ACHN (cell line): Measurements from ENCODE around the gene CELSR1.

Source experiments
- DNase-seq: peaks from one replicate; pipeline ENCODE4 v3.0.0-alpha.2; 2015
- in situ Hi-C: cut with HindIII; loops from 2 replicates; pipeline ENCODE4 v1.10.0; 2017; ENCODE audit warnings: low sequenced_read_pairs, low pct_ligation_motif_present, low pct_unique_long_range_greater_than_20kb

The CELSR1 gene

GRCh38 chr22:46540874-46541273, 3.5 kb upstream of the CELSR1 start:
- no peak for DNase-seq
- in situ Hi-C loops: no loop called here

DNA sequence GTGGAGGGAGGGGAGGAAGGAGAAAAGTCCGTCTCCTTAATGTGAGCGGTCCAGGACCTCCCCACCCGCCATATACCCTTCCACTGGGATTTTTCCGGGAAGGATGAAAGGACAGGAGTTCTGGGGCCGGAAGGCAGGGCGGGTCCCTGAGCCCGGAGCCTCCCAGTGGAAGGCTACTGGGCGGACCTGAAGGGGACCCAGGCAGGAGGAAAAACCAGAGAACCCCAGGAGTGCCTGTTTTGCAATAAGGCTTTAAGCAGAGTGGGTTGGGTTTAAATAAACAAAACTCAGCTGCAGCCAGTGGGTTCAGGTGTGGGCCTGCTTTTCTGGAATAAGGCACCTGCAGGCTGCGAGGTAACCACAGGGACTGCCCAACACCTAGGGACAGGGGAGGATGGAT, 1.7 kb upstream of the CELSR1 start:
- no peak for DNase-seq
- in situ Hi-C loops: no loop called here

GRCh38 chr22:46538814-46539160, 1.4 kb upstream of the CELSR1 start:
- in situ Hi-C loops: no loop called here
- peak; percentile 33 for DNase-seq

GRCh38 chr22:46537946-46538813, 760 bp upstream of the CELSR1 start:
- in situ Hi-C loops: no loop called here
- peak; percentile 72 for DNase-seq

DNA sequence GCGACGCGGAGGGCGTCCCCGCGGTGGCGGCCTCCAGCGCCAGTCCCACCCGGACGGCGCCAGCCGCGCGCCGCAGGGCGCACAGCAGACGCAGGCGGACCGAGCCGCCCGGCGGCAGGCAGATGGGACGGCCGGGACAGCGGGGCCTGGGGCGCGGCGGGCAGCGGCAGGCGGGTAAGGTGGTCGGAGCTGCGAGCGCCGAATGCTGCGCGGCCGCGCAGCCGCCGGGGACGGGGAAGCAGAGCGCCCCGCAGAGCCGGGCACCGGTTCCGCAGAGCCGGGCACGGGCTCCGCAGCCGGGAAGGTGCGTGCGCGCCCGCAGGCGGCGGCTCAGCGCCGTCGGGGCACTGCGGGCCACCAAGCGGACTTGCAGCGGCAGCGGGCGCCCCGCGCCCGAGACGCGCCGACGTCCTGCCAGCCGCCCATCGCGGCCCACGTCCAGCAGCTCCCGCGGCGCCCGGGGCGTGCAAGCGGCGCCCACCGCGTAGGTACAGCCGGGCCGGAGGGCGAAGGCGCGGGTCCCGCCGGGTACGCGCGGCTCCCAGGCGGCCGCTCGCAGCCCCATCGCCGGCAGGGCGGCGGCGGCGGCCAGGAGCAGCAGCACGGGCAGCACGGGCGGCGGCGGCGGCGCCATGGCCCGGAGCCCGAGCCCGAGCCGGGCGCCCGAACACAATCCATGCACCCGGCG, 739 bp downstream of the CELSR1 start:
- peak; percentile 12 for DNase-seq
- in situ Hi-C loops: no loop called here

- DNase-seq: no peak
- in situ Hi-C loops: no loop called here
These were observed 1.4 kb downstream of the CELSR1 start for GRCh38 chr22:46535876-46536536.

DNA sequence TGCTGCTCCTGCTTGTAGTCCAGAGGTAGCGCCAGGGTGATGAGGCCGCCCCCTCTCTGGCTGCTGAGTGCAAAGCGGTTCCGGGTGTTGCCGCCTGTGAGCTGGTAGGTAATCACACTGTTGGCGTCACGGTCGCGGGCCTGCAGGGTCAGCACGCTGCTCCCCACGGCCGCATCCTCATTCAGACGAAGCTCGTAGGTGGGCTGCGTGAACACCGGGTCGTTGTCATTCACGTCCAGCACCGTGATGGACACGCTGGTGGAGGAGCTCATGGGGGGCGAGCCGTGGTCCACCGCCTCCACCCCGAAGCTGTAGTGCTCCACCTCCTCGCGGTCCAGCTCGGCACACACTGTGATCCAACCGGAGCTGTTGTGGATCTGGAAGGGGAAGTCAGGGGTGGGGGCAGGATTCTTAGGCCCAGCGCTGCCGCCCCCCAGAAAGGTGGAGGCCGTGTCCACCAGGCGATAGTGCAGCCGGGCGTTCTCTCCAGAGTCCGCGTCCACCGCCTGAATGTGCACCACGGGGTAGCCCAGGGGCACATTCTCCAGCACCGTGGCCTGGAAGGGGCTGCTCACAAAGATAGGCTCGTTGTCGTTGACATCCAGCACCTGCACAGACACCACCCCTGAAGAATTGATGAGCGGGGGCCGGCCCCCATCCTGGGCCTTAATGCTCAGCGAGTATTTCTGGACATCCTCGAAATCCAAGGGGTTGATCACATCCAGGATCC, 2.4 kb downstream of the CELSR1 start:
- in situ Hi-C loops: no loop called here
- no peak for DNase-seq

DNA sequence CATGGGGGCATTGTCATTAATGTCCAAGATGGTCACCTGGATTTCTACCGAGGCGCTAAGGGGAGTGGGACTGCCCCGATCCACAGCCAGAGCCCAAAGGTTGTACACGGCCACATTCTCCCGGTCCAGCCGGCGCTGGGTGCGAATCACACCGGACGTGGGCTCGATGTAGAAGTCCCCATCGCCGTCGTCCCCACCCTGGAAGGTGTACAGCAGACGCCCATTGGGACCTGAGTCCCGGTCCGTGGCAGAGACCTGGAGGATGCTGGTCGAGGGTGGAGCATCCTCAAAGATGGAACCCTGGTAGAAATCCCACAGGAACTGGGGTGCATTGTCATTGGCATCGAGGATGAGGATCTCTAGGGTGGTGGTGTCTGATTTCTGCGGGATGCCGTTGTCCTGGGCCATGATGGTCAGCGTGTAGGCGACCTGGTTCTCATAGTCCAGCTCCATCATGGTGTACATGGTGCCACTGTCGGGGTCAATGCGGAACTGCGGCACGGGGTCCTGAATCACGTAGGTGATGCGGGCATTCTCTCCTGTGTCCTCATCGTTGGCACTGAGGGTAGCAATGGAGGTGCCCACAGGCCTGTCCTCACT, 3.1 kb downstream of the CELSR1 start:
- no peak for DNase-seq

GRCh38 chr22:46533070-46533833, 4.2 kb downstream of the CELSR1 start:
- peak; percentile 86 for DNase-seq
- in situ Hi-C loops: no loop called here

More for the DNA sequence above, 3.1 kb downstream of the CELSR1 start:
- in situ Hi-C loops: no loop called here

GRCh38 chr22:46532416-46532815, 5.0 kb downstream of the CELSR1 start:
- in situ Hi-C loops: no loop called here
- DNase-seq: no peak

- in situ Hi-C loops: no loop called here
- DNase-seq: no peak
These were observed 5.7 kb downstream of the CELSR1 start for GRCh38 chr22:46531581-46532175.

DNA sequence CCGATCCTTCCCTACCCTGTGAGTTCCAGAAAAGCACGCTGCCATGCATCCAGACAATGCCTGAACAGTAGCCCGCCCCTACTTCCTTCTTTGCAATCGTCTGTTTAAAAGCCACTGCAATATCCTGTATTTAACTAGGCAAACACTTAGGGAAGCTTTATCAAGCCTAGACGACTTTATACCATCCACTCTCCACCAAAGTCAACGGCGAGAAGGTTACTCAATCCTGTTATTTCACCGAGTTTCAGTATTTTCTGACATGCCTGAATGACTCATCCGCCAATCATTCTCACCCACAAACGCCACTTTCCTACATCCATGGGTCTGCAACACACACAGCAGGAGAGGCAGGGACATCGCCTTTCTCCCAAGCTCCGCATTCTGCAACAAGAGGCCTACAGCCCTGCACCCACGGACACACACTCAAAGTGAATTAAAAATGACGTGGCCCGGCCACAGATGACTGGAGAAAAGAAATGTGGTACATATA, 9.3 kb downstream of the CELSR1 start:
- peak; percentile 95 for DNase-seq
- in situ Hi-C loops: no loop called here

DNA sequence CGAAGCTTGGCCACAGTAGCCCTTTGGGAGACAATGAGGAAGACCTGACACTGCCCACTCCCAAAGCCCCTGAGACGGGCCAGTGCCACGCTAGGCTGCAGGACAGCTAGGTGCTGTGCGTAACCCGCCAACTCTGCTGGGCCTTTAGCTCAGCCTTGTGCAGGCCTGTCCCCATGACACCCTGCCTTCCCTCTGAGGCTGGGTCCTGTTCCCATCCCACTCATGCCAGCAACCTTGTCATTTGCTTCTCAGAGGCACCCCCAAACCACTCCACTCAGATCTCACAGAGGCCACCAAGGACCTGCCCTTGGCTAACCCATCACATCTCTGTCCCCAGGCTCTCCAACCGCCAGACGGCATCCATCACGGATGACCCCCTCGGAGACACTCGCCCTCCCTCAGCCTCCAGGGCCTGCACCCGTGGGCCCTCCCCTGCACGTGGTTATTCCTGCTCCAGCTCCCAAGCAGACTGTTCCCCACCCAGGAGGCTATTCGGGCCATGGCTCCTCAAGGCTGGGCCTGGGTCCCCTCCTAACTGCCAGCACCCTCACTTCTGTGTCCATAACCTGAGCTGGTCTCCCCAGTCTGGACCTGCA, 11.1 kb downstream of the CELSR1 start:
- in situ Hi-C loops: no loop called here
- no peak for DNase-seq

DNA sequence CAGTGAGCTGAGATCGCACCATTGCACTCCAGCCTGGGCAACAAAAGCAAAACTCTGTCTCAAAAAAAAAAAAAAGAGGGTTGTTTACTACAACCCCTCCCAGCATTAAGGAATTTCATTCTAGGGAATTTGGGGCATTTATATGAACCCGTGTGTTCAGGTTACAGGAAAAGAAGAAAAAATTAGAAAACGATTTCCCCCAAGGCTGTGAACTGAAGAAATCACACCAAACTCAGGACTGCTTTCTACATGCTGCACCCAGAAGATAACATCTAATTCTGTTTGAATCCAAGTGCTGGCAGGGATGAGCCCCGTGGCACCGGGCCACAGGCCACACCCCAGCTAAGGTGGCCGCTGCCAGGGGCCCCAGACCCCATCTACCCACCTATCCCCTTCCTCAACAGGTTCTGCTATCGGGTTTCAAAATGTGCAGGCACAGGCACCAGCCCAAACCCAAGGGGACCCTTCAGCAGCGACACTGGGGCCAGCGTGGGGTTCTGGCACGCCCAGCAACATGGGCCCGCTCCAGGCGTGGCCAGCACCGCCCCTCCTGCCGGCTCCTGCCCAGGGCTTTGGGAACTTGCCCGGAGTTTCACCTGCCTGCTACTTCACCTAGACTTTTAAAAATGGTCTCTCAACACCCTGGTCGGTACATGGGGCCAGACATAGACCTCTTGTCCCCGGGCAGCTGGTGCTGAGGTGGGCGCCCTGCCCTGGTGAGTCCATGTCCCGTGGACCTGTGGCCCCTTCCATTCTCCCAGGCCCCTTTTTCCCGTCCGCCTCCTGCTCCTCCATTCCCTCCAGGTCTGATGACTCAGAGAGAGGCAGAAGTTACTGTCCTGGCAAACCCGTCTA, 11.8 kb downstream of the CELSR1 start:
- no peak for DNase-seq
- in situ Hi-C loops: no loop called here

- no peak for DNase-seq
- in situ Hi-C loops: no loop called here
These were observed 13.1 kb downstream of the CELSR1 start for GRCh38 chr22:46524203-46524740.

- no peak for DNase-seq
These were observed 14.6 kb downstream of the CELSR1 start for GRCh38 chr22:46522797-46523196.

More at GRCh38 chr22:46522797-46523196, 14.6 kb downstream of the CELSR1 start:
- in situ Hi-C loops: no loop called here
